ENCODE measurements around the gene PTPRZ1. TPM values are rescaled to one million over a fixed set of nuclear protein-coding genes. Genes with fewer than 3 reads are reported as not detected.

PTPRZ1 gene
- total RNA-seq, 2 donors from 2014 or later, result 1.4 to 4.4 TPM

DNA sequence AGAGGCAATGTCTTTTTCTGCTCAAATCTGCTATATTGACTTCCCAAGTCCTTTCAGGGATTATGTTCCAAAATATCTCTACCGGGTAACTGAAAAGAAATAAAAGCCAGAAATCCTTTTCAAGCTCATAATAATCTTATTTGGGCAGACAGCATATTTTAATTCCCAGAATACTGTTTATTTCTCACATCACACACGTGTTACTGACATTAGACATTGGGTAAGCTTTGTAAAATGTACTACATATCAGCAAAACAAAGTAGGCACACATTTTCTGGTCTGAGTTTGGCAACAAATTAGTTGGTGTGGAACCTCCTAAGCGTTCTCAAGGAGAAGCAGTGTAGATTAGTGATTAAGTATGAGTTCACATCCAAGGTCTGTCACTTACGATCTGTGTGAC lies 10.4 kb upstream of the PTPRZ1 start:
- Histone ChIP-seq H3K27ac (no peak overlapping the region), H3K9me3 (no peaks in the 10 kb centered on the region), H3K4me3 (no peak overlapping the region), H3K27me3 (replicated peaks; ENCODE audit: insufficient read depth) (no peaks in the 10 kb centered on the region), H3K36me3 (no peaks in the 10 kb centered on the region), H3K4me1 (replicated peaks) (no peaks in the 10 kb centered on the region)
- no peak for TF ChIP-seq POLR2AphosphoS5 (IDR thresholded peaks at IDR 0.05)
- TF ChIP-seq, protein P1, sequence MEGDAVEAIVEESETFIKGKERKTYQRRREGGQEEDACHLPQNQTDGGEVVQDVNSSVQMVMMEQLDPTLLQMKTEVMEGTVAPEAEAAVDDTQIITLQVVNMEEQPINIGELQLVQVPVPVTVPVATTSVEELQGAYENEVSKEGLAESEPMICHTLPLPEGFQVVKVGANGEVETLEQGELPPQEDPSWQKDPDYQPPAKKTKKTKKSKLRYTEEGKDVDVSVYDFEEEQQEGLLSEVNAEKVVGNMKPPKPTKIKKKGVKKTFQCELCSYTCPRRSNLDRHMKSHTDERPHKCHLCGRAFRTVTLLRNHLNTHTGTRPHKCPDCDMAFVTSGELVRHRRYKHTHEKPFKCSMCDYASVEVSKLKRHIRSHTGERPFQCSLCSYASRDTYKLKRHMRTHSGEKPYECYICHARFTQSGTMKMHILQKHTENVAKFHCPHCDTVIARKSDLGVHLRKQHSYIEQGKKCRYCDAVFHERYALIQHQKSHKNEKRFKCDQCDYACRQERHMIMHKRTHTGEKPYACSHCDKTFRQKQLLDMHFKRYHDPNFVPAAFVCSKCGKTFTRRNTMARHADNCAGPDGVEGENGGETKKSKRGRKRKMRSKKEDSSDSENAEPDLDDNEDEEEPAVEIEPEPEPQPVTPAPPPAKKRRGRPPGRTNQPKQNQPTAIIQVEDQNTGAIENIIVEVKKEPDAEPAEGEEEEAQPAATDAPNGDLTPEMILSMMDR (IDR thresholded peaks at IDR 0.05), result no peak
- TF ChIP-seq POLR2A (IDR thresholded peaks at IDR 0.05), result no peak
- WGBS, result 71% methylated on average over 4 of the region's 4 CpGs
- no peak for DNase-seq (ENCODE audit: low spot score)
- intact Hi-C loops (cut with DNase I), result no loop called here

DNA sequence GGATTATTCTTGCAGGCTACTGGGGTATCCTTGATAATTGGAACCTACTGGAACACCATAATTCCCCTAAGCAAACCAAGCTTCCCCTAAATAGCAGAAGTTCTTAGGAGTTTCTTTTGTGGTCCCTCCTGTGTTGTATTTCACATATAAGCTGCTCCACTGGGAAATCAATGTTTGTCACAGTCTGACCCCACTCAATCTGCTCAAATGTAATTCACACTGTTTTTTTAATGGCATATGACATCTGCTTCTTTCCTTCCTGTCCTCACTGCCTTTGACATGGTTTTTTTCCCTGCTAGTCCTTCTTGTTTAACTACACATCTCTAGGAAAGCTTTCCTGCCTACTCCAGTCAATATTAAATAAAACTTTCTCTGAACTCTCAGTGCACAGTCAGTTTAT lies 1.8 kb upstream of the PTPRZ1 start:
- no peaks in the 10 kb centered on the region for H3K9me3 ChIP-seq
- no peaks in the 10 kb centered on the region for H3K36me3 ChIP-seq
- H3K27ac ChIP-seq, result no peak overlapping the region
- no peak overlapping the region for H3K4me3 ChIP-seq
- DNase-seq (ENCODE audit: low spot score), result no peak
- intact Hi-C loops (cut with DNase I), result no loop called here
- no peak for TF ChIP-seq POLR2A (IDR thresholded peaks at IDR 0.05)
- TF ChIP-seq, protein P1 (IDR thresholded peaks at IDR 0.05), result no peak
- no peak for TF ChIP-seq POLR2AphosphoS5 (IDR thresholded peaks at IDR 0.05)
- no peaks in the 10 kb centered on the region for H3K4me1 ChIP-seq (replicated peaks)
- H3K27me3 ChIP-seq (replicated peaks; ENCODE audit: insufficient read depth), result no peaks in the 10 kb centered on the region

DNA sequence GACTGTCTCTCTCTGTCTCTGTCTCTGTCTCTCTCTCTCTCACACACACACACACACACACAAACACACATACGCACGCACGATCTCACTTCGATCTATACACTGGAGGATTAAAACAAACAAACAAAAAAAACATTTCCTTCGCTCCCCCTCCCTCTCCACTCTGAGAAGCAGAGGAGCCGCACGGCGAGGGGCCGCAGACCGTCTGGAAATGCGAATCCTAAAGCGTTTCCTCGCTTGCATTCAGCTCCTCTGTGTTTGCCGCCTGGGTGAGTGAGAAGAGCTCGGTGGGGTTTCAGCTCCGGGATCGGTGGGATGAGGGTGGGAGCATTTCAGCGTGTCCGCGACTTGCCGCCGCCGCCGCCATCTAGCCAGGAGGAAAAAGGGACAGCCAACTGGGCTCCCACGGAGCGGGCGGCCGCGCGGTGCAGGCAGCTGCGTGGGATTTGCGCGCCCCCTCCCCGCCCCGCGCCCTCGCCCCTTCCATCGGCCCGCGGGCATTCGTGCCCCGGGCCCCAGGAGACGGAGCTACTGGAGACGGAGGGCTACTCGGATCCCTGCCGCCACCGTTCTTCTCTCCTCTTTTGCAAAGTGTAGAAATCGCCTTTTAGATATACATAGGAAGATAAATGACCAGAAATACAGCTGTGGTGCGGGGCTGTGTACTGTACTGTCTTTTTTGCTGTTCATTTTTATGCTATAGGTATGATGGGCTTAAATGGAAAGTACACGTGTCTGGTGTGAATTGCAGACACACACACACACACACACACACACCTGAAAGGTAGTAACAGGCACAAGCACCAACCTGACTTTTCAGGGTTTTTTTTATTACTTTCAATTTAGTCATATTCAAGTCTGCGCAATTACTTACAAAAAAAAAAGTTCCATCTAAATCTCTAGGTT lies 581 bp downstream of the PTPRZ1 start:
- Histone ChIP-seq H3K27me3 (replicated peaks; ENCODE audit: insufficient read depth) (no peaks in the 10 kb centered on the region), H3K9me3 (no peaks in the 10 kb centered on the region), H3K4me1 (replicated peaks) (no peaks in the 10 kb centered on the region), H3K4me3 (peak overlapping the region; percentile 39 to 46), H3K27ac (no peak overlapping the region), H3K36me3 (no peaks in the 10 kb centered on the region)
- 1% methylated on average over 51 of the region's 51 CpGs for WGBS
- intact Hi-C loops (cut with DNase I), result no loop called here
- DNase-seq (ENCODE audit: low spot score), result peak; percentile 4
- TF ChIP-seq, protein P1 (IDR thresholded peaks at IDR 0.05), result no peak
- TF ChIP-seq POLR2A (IDR thresholded peaks at IDR 0.05) (no peak), POLR2AphosphoS5 (IDR thresholded peaks at IDR 0.05) (no peak)

DNA sequence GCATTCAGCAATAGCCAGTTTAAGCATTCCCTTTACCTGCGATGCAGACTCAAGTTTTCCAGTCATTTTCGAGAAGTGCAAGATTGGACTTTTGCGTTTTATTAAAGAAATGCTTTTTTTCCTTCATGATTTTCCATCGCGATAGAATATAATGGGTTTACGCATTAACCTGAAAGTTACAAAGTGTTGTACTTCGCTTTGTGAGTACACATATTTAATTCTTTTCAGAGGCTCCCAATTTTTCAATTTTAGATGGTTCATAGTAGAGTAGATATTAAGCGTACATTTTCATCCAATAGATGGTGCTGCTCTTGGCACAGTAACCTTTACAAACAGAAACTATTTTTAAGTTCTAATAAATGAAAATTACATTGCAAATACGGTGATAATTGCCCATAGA lies 1.3 kb downstream of the PTPRZ1 start:
- 12% methylated on average over 9 of the region's 9 CpGs for WGBS
- H3K4me3 ChIP-seq, result peak overlapping the region in 1 of 2 donors; percentile 39
- no peaks in the 10 kb centered on the region for H3K36me3 ChIP-seq
- intact Hi-C loops (cut with DNase I), result no loop called here
- DNase-seq (ENCODE audit: low spot score), result no peak
- no peak for TF ChIP-seq POLR2AphosphoS5 (IDR thresholded peaks at IDR 0.05)
- TF ChIP-seq, protein P1 (IDR thresholded peaks at IDR 0.05), result no peak
- no peak for TF ChIP-seq POLR2A (IDR thresholded peaks at IDR 0.05)
- H3K9me3 ChIP-seq, result no peaks in the 10 kb centered on the region
- H3K27me3 ChIP-seq (replicated peaks; ENCODE audit: insufficient read depth), result no peaks in the 10 kb centered on the region
- H3K27ac ChIP-seq, result no peak overlapping the region
- no peaks in the 10 kb centered on the region for H3K4me1 ChIP-seq (replicated peaks)

DNA sequence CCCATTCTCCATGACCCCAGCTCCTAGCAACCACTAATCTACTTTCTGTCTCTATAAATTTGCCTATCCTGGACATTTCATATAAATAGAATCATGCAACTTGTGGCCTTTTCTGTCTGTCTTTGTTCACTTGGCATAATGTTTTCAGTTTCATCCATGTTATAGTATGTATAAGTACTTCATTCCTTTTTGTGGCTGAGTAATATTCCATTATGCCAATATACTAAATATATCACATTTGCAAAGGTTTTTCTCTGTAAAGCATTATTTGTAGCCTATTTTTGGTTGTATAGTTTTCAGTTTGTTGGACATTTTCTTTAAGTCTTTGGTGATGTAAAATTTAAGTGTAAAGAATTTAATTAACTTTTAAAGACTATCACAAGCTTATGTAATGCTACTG lies 2.2 kb downstream of the PTPRZ1 start:
- Histone ChIP-seq H3K9me3 (no peaks in the 10 kb centered on the region), H3K27ac (no peak overlapping the region), H3K4me3 (no peak overlapping the region), H3K36me3 (no peaks in the 10 kb centered on the region), H3K27me3 (replicated peaks; ENCODE audit: insufficient read depth) (no peaks in the 10 kb centered on the region), H3K4me1 (replicated peaks) (no peaks in the 10 kb centered on the region)
- intact Hi-C loops (cut with DNase I), result no loop called here
- DNase-seq (ENCODE audit: low spot score), result no peak
- no peak for TF ChIP-seq POLR2AphosphoS5 (IDR thresholded peaks at IDR 0.05)

Measured in prostate gland (tissue), 2 donors.